ENCODE data around the gene UNK.

GRCh38 chr17:75776386-75777295 is 8.0 kb upstream of the UNK start:
- TF ChIP-seq POLR2A (IDR thresholded peaks at IDR 0.05) = no peak
- TF ChIP-seq CTCF (IDR thresholded peaks at IDR 0.05) = no peak

Data from suprapubic skin (tissue), 3 donors.